ENCODE measurements around the gene TSPAN18. TPM values are rescaled to one million over a fixed set of nuclear protein-coding genes. Genes with fewer than 3 reads are reported as not detected.

The TSPAN18 gene
- total and polyA plus RNA-seq, 2 of the 8 experiments (the other 6 are each of a cell fraction or from before 2014, with no cell fraction given), result 5.2 to 10.2 TPM

DNA sequence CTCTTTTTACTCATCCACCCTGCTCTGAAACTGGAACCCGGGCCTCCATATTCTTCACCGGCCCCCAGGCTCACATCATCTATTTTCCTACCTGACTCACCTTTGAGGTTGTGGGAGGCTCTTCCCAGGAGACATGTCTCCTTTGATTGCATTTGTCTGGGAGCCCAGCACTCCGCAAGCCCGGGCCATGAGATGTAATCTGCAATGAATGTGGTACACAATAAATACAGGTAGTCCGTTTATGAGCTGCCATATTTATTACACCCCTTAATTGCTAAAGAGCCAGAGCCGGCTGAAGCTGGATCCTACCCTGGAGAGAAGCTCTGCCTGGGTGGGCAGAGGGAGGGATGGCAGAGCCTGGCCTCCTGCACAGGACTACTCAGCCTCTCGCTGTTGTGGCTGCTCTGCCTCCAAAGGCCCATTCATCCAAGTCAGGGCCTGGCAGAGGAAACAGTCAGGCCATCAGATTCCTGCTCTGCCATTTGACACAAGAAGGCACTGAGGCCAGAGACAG, 174.4 kb downstream of the TSPAN18 start (continued):
- TF ChIP-seq HDAC6 (IDR thresholded peaks at IDR 0.05; ENCODE audit: low read depth, low read length) (no peak), NRF1 (IDR thresholded peaks at IDR 0.05; ENCODE audit: low read depth, low read length) (no peak)
